ENCODE data around the gene KBTBD2. TPM values are rescaled to one million over a fixed set of nuclear protein-coding genes. Genes with fewer than 3 reads are reported as not detected.
A peak's percentile ranks its signal among the peaks of the same experiment; 100 is the strongest.

Gene KBTBD2
- 39.5 and 47.0 TPM in 2 replicates for total RNA-seq

DNA sequence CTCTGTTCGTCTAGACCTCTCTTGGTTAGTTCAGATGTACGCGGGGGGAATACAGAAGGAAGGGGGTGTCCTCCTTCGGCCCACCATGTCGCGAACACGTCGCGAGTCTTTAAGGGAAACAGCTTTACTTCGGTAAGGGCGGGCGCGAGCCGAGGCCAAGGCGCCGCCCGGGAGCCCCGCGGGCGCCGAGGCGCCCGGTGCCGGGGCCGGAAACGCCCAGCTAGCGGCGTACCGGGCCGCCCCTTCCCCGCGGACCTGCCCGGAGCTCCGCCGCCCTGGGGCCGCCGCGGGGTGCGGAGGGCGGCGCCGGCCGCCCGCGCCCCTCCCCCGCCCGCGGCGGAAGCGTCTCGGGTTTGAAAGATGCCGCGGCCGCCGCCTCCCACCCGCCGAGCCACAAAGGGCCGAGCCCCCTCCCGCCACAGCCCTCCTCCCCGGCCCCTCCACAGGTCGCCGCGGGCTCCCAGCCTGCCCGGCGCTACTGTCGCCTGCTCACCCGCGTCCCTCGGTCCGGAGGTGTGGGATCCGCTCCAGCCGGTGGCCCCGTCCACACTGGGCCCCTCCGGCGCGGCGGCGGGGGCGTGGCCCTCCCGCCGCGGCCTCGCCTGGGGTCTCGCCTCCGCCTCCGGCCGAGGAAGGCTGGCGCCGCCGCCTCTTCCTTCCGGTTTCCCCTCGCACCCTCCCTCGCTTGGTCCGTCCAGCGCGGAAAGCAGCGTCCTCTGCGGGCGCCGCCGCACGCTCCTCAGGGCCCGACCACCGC, at the start of gene KBTBD2:
Gene KBTBD2, minus strand, starts transcription at position 718 of the 757 bp plus-strand sequence. CDS start 12,156 bp downstream, outside the sequence.
- H3K36me3 ChIP-seq (ENCODE audit: insufficient read depth, low read length): no peaks in the 10 kb centered on the region
- peak within 1 kb of the TSS; percentile 78 for H3K4me3 ChIP-seq (ENCODE audit: insufficient read depth, low read length)
- DNase-seq (ENCODE audit: insufficient read length, low spot score, missing footprints): peak; percentile 94
- H3K4me1 ChIP-seq (ENCODE audit: insufficient read depth, low read length): peaks cover 25% of the 10 kb centered on the region
- H4K20me1 ChIP-seq (ENCODE audit: insufficient read depth, low read length): peaks cover 20% of the 10 kb centered on the region
- H3K4me2 ChIP-seq (ENCODE audit: insufficient read depth, low read length): peak within 1 kb of the TSS; percentile 95
- peak within 1 kb of the TSS; percentile 89 for H3K27ac ChIP-seq (ENCODE audit: low read depth, low read length)
- H3K27me3 ChIP-seq (ENCODE audit: insufficient read depth, low read length): no peaks in the 10 kb centered on the region
- TF ChIP-seq, protein P1, sequence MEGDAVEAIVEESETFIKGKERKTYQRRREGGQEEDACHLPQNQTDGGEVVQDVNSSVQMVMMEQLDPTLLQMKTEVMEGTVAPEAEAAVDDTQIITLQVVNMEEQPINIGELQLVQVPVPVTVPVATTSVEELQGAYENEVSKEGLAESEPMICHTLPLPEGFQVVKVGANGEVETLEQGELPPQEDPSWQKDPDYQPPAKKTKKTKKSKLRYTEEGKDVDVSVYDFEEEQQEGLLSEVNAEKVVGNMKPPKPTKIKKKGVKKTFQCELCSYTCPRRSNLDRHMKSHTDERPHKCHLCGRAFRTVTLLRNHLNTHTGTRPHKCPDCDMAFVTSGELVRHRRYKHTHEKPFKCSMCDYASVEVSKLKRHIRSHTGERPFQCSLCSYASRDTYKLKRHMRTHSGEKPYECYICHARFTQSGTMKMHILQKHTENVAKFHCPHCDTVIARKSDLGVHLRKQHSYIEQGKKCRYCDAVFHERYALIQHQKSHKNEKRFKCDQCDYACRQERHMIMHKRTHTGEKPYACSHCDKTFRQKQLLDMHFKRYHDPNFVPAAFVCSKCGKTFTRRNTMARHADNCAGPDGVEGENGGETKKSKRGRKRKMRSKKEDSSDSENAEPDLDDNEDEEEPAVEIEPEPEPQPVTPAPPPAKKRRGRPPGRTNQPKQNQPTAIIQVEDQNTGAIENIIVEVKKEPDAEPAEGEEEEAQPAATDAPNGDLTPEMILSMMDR (IDR thresholded peaks at IDR 0.05; ENCODE audit: extremely low read depth, low read depth, low read length): no peak
- peaks cover 48% of the 10 kb centered on the region for H3K79me2 ChIP-seq (ENCODE audit: insufficient read depth, low read length)
- peak within 1 kb of the TSS; percentile 95 for H2AFZ ChIP-seq (ENCODE audit: low read length)
- no peaks in the 10 kb centered on the region for H3K9me3 ChIP-seq (ENCODE audit: low read depth, low read length)

DNA sequence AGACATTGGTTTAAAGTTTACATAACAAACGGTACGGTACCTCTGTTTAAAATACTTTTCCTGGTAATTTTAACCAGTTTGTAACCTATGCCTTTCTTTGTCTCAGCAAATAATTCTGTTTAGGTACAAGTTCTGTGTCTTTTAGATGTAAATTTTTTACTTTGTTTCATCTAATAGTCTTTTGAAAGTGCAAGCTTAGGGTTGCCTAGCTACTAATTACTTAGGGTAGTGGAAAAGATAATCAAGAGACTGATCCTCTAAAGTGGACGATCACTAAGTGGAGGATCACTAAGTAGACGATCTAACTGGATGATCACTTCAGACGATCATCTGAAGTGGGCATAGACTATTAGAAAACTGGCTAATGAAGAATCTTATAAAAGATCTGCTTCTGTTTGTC, 49.6 kb upstream of the KBTBD2 start:
- H3K36me3 ChIP-seq (ENCODE audit: insufficient read depth, low read length): no peaks in the 10 kb centered on the region
- peak; percentile 65 for DNase-seq (ENCODE audit: insufficient read length, low spot score, missing footprints)
- TF ChIP-seq, protein P1 (IDR thresholded peaks at IDR 0.05; ENCODE audit: extremely low read depth, low read depth, low read length): no peak
- H3K27ac ChIP-seq (ENCODE audit: low read depth, low read length): peak overlapping the region; percentile 65
- H3K4me3 ChIP-seq (ENCODE audit: insufficient read depth, low read length): peak overlapping the region; percentile 89
- peak overlapping the region; percentile 92 for H3K4me2 ChIP-seq (ENCODE audit: insufficient read depth, low read length)
- H3K4me1 ChIP-seq (ENCODE audit: insufficient read depth, low read length): peaks cover 19% of the 10 kb centered on the region
- peaks cover 51% of the 10 kb centered on the region for H3K79me2 ChIP-seq (ENCODE audit: insufficient read depth, low read length)
- H2AFZ ChIP-seq (ENCODE audit: low read length): peak overlapping the region; percentile 96
- peaks cover 9% of the 10 kb centered on the region for H4K20me1 ChIP-seq (ENCODE audit: insufficient read depth, low read length)
- no peaks in the 10 kb centered on the region for H3K9me3 ChIP-seq (ENCODE audit: low read depth, low read length)
- H3K27me3 ChIP-seq (ENCODE audit: insufficient read depth, low read length): no peaks in the 10 kb centered on the region

DNA sequence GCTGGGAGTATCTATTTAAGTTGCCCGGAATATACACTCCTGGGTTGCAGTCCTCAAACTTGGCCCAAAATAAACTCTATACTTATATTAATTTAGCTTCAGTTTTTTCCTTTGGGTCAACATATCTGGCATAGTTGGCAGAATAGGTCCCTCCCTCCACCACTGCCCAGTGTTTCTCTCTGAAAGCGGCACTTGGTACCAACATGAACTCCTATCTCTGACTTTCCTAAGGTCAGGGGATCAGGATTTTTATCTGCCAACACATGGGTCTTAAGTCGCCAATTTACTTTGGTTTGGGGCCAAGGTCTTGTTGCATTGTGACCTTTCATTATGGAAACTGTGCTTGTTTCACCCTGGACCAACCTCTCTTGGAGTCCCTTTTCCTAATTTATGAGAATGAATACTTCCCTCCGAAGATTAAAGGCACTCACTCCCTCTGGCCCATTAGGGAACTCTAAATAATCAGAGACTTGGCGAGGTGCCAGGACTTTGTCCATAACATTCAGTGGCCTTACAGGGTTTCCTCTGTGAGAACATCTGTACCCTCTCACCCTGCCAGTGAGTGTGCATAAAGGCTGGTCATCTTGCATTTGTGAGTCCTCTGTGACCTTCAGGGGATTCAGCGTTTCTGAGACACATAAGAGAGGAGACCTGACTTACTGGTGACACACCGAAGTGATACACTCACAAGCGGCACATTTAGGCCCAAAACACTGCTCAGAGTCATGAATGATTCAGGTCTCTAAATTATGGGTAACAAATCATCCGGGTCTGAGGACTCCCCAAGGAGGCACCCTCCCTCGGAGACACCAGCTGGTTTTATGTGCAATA, 46.0 kb upstream of the KBTBD2 start:
- Histone ChIP-seq H3K4me2 (ENCODE audit: insufficient read depth, low read length) (peak overlapping the region; percentile 54), H2AFZ (ENCODE audit: low read length) (peak overlapping the region; percentile 6), H3K4me3 (ENCODE audit: insufficient read depth, low read length) (no peak overlapping the region), H3K79me2 (ENCODE audit: insufficient read depth, low read length) (peaks cover 73% of the 10 kb centered on the region), H3K27me3 (ENCODE audit: insufficient read depth, low read length) (no peaks in the 10 kb centered on the region), H3K4me1 (ENCODE audit: insufficient read depth, low read length) (peaks cover 24% of the 10 kb centered on the region), H3K9me3 (ENCODE audit: low read depth, low read length) (no peaks in the 10 kb centered on the region), H4K20me1 (ENCODE audit: insufficient read depth, low read length) (peaks cover 13% of the 10 kb centered on the region), H3K27ac (ENCODE audit: low read depth, low read length) (peak overlapping the region; percentile 10), H3K36me3 (ENCODE audit: insufficient read depth, low read length) (peaks cover 5% of the 10 kb centered on the region)
- DNase-seq (ENCODE audit: insufficient read length, low spot score, missing footprints): peak; percentile 83
- TF ChIP-seq, protein P1 (IDR thresholded peaks at IDR 0.05; ENCODE audit: extremely low read depth, low read depth, low read length): no peak

DNA sequence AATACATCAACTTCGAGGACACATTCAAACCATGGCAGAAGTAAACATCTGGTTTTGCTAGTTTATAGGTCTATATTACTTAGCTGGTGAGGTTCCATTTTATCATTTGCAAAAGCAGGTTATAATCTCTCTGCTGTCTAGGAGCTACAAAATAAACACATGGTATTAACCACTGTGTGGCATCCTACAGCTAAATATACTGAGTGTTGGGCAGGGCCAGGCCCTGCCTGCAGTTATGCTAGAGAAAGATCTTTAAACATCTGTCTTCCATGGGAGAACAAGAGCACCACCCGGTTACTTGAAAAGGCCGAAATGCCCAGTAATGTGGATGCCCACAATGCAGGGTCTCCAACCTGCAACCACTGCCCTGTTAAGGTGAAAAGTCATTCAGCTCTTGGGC, 45.1 kb upstream of the KBTBD2 start:
- Histone ChIP-seq H3K4me1 (ENCODE audit: insufficient read depth, low read length) (peaks cover 24% of the 10 kb centered on the region), H3K36me3 (ENCODE audit: insufficient read depth, low read length) (peaks cover 9% of the 10 kb centered on the region), H3K4me2 (ENCODE audit: insufficient read depth, low read length) (no peak overlapping the region), H3K79me2 (ENCODE audit: insufficient read depth, low read length) (peaks cover 71% of the 10 kb centered on the region), H3K4me3 (ENCODE audit: insufficient read depth, low read length) (no peak overlapping the region), H4K20me1 (ENCODE audit: insufficient read depth, low read length) (peaks cover 13% of the 10 kb centered on the region), H3K27ac (ENCODE audit: low read depth, low read length) (no peak overlapping the region), H3K27me3 (ENCODE audit: insufficient read depth, low read length) (no peaks in the 10 kb centered on the region), H2AFZ (ENCODE audit: low read length) (no peak overlapping the region), H3K9me3 (ENCODE audit: low read depth, low read length) (no peaks in the 10 kb centered on the region)
- DNase-seq (ENCODE audit: insufficient read length, low spot score, missing footprints): no peak
- TF ChIP-seq, protein P1 (IDR thresholded peaks at IDR 0.05; ENCODE audit: extremely low read depth, low read depth, low read length): no peak
